CD4-positive, alpha-beta T cell treated with Interleukin-17A for 4 hours (primary cell): ENCODE data around the gene MYCBPAP.

Experiments used
- DNase-seq: peaks from one replicate; pipeline ENCODE4 v3.0.0-alpha.2; 2020; ENCODE audit warnings: mixed read lengths

The MYCBPAP gene

DNA sequence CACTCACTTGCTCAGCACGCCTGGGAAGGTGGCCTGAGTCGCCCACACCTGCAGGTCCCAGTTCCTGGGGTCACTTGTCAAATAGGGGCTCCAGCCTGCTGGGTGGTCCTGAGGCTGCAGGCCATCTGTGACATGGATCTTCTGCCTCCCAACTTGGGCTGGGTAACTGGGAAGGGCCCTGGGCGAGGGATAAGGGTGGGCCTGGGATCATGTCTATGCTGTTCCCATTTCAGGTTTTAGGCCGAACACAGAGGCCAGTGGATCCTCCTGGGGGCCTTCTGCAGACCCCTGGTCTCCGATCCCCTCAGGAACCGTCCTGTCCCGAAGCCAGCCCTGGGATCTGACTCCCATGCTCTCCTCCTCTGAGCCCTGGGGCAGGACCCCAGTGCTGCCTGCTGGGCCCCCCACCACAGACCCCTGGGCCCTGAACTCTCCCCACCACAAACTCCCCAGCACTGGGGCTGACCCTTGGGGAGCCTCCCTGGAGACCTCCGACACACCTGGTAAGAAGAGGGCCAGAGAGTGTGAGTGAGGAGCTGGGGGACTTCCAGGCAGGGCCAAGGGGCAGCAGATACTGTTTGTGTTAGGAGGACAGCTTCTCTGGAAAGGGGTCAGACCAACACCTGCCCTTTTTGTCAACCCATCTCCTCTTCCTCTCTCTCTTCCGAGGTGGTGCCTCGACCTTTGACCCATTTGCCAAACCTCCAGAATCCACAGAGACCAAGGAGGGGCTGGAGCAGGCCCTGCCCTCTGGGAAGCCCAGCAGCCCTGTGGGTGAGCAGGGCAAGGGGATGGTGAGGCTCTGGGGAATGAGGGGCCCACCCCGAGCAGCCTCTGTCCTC, 32.5 kb downstream of the MYCBPAP start:
- DNase-seq, result no peak

DNA sequence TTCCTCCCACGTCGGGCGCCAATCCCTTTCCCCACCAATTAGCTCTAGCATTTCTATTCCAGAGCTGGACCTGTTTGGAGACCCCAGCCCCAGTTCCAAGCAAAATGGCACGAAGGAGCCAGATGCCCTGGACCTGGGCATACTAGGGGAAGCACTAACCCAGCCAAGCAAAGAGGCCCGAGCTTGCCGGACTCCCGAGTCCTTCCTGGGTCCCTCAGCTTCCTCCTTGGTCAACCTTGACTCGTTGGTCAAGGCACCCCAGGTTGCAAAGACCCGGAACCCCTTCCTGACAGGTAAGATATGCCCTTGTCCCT, 33.1 kb downstream of the MYCBPAP start:
- DNase-seq, result no peak

DNA sequence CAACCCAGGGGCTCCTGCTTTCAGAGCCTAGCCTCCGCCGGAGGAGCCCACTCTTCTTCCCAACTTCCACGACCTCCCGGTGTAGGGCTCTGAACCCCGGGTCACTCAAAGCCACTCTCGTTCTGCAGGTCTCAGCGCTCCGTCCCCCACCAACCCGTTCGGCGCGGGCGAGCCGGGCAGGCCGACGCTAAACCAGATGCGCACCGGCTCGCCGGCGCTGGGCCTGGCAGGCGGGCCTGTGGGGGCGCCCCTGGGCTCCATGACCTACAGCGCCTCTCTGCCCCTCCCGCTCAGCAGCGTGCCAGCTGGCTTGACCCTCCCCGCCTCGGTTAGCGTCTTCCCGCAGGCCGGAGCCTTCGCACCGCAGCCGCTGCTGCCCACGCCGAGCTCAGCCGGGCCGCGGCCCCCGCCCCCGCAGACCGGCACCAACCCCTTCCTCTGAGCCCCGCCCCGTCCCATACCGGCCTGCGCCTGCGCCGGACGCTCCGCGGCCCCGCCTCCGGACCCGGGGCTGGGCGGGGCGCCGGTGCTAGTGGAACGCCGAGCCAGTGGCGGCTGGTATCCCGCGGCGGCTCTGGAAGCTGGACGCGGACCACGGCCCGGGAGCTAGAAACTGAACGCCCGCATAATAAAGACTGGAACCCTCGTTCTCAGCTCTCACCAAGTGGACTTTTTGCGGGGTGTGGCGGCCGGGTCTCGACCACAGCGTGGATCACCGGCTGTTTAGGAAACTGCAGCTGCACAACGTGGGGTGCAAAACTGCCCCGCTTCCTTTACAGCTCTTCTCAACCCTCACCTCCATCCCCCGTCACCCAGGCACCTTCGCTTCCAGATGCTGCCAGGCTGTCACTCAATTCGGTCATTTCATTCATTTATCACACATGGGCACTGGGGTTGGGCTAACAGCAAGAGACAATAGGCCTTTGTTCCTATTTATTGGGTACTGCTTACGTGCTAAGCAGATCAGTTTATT, 33.8 kb downstream of the MYCBPAP start:
- DNase-seq, result peak; percentile 89

DNA sequence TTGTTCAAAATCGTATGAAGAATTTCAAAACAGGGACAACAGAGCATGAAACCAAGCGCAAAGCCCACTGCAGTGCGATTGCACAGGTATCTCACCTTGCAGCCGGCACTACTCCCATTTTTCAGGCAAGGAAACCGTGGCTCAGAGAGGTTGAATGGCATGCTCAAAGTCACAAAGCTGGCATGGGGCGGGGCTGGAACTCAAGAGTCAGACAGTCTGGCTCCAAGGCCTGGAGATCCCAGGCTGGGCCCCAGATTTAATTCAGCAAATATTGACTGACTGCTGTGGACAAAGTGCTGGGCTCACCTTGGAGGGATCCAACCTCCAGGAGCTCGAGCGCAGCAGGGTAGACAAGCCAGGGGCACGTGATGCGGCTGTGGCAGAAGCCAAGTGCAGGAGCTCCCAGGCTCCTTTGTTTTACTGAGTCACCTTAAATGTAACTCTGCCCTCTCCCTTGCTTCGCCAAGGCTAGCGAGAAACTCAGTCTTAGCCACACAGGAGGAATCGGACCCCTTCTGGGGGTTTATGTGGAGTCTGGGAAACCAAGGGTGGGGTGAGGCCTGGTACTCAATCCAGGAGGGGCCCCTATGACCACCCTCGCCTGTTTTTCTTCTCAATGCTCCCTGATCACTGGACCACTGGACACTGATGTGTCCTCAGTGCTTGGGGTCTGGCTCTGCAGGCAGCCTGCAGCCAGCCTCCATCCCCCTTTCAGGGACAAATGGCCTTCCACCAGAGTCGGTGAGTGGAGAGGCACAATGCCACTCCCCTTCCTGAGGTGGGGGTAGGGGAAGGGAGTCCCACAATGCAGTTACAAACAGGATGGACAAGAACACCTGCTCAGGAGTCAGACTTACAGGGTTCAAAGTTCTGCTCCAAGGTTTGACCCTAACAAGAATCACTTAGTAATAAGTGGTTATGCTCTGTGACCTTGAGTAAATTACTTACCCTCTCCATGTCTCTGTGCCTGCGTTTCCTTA, 34.8 kb downstream of the MYCBPAP start:
- no peak for DNase-seq

DNA sequence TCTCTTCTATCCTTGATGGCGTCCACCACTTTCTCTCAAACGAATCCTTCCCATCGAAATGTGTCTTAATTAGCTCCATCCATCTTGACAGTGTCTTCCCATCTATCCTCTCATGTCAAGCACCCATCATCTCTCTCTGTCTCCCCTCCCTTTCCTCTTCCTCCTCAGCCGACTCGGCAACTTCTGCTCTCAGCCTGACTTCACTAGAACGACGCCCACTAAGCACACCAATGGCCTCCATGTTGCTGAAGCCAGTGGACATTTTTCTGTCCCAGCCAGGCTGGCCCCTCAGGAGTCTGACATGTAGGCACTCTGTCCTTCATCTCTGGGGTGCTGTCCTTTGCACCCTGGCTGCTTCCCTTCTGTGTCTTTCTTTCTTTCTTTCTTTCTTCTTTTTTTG, 36.3 kb downstream of the MYCBPAP start:
- no peak for DNase-seq

DNA sequence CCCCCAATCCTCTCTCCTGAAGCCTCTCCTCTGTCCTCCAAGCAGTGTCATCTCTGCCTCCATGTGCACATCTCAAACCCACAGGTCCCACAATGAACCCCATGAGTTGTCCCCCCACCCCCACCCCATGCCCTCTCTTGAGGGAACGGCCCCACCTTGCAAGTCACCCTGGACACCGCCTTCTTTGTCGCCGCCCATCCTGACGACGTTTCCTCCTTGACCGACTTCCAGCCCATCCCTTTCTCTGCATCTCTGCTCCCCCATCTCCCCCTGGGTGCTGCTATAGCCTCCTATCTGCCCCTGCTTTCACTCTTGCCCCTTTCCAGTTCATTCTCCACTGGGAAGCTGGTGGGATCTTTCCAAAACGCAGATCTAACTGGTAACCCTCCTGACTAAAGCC, 37.1 kb downstream of the MYCBPAP start:
- no peak for DNase-seq

DNA sequence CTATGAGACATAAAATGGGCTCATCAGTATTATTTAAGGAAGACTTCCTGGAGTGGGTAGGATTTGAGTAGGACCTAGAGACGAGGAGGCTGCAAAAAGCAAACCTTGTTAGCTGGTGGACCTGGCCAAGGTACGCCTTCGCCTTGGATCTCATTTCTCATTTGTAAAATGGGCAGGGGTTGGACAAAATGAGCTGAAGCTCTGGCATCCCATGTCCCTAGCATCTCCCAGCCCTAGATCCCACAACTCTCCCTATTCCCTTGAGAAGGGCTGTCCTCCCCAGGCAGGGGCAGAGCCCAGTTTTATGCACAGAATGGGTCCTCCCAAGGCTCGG, 38.4 kb downstream of the MYCBPAP start:
- DNase-seq, result no peak

DNA sequence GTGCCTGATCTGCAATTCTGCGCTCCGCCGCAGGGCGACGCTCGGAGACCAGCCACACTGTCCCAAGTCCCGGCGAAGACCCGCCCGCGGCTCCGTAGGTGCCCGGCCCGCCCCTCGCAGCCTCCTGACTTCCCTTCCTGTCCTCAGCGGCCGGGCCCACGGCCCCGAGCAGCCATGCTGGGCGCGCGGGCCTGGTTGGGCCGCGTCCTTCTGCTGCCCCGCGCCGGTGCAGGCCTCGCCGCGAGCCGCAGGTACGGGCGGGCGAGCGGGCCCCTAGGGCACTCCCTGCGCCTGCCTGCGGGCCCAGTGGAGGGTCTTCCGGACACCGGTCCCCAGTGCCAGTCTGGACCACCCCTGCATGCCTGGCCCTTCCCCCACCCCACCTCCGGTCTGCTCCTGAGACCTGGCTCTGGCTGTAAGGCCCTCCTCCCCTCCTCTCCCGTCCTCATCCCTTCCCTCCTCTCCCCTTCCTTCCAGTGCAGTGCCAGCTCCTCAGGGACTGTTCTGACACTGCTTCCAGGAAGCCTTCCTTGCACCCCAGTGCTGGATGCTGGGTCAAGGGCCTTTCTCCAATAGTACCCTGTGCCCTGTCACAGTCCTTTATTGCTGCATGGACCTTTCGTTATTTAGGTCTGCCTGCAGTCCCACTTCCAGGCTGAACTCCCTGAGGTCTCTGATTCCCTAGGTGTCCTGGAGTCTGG, 38.9 kb downstream of the MYCBPAP start, which contains the start of gene SPATA20:
Gene SPATA20, plus strand, starts transcription at position 140 of the 701 bp plus-strand sequence. Its CDS starts 35 bp downstream, at position 175.
- peak; percentile 92 for DNase-seq

DNA sequence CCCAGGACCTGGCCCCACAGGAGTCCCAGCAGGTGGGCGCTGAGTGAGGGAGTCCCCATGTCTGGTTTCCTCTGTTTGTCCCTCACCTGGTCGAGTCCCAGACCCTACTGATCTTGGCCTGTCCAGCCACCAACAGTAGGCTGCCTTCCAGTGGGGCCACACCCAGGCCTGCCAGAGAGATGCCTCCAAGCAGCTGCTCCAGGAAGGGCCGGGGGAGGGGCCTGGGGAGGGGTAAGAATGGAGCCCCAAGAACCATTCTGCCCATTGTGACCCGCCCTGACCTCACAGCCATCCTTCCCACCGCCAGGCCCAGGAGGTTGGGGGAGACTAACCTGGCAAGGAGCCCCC, 39.5 kb downstream of the MYCBPAP start:
- no peak for DNase-seq

DNA sequence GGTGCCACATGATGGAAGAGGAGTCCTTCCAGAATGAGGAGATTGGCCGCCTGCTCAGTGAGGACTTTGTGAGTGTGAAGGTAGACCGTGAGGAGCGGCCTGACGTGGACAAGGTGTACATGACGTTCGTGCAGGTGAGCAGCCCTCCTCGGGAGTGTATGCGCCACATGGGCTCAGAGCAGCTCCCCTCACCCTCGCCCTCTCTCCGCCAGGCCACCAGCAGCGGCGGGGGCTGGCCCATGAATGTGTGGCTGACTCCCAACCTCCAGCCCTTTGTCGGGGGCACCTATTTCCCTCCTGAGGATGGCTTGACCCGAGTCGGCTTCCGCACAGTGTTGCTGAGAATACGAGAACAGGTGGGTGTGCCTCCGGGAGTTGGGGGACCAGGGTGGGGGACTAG, 40.6 kb downstream of the MYCBPAP start:
- no peak for DNase-seq

DNA sequence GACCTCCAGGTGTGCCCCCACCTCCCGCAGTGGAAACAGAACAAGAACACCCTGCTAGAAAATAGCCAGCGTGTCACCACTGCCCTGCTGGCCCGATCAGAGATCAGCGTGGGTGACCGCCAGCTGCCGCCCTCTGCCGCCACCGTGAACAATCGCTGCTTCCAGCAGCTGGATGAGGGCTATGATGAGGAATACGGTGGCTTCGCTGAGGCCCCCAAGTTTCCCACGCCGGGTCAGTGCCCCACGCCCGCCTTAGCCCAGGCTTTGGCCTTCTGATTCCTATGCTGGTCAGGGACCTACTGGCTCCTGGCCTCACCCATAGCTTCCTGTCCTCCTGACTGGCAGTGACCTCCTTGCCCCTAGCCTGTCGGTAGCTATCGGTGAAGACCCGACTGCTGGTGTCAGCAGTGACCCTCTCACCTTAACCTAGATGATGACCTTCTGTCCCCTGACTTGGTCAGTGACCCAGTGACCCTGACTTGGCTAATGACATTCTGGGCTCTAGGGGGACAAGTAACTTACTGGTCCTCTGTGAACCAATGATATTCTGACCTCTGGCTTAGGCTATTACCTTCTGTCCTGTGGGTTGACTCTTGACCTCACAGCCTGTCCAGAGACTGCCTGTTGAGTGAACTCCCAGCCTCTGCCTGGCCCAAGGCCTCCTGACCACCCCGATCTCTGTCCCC, 41.2 kb downstream of the MYCBPAP start:
- DNase-seq, result no peak

DNA sequence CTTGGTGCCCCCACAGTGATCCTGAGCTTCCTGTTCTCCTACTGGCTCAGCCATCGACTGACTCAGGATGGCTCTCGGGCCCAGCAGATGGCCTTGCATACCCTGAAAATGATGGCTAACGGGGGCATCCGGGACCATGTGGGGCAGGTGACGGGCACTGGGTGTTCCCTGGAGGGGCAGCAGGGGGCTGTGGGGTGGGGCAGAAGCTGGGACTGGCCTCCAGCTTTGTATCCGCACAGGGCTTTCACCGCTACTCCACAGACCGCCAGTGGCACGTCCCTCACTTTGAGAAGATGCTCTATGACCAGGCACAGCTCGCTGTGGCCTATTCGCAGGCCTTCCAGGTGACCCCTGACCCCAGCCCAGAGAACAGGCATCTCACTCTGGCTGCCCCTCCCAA, 41.7 kb downstream of the MYCBPAP start:
- no peak for DNase-seq

DNA sequence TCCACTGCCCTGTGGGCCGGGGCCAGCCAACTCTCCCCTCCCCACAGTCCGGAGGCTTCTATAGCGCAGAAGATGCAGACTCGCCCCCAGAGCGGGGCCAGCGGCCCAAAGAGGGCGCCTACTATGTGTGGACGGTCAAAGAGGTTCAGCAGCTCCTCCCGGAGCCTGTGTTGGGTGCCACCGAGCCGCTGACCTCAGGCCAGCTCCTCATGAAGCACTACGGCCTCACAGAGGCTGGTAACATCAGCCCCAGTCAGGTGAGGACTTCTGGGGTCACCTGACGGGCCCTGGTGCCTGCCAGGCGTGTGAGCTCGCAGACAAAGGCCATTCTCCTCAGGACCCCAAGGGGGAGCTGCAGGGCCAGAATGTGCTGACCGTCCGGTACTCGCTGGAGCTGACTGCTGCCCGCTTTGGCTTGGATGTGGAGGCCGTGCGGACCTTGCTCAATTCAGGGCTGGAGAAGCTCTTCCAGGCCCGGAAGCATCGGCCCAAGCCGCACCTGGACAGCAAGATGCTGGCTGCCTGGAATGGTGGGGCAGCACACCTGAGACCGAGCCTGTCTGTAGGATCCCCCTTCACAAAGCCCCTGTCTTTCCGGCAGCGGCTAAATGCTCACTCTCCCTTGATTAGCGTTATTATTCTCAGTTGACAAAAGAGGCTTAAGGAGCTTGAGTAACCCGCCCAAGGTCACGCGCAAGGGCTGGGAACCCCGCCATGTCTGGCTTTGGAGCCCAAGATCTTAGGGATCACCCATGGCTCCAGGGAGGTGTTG, 42.6 kb downstream of the MYCBPAP start:
- DNase-seq, result no peak

DNA sequence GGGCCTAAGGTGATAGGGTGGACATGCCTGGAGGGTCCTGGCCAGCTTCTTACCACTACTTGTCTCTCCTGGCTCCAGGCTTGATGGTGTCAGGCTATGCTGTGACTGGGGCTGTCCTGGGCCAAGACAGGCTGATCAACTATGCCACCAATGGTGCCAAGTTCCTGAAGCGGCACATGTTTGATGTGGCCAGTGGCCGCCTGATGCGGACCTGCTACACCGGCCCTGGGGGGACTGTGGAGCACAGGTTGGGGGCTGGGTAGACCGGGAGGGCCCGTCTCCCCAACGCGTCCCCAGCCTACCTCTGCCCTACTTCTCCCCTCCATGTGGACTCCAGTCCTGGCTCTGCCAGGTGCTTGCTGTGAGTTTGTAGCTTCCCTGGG, 43.2 kb downstream of the MYCBPAP start:
- DNase-seq, result no peak

DNA sequence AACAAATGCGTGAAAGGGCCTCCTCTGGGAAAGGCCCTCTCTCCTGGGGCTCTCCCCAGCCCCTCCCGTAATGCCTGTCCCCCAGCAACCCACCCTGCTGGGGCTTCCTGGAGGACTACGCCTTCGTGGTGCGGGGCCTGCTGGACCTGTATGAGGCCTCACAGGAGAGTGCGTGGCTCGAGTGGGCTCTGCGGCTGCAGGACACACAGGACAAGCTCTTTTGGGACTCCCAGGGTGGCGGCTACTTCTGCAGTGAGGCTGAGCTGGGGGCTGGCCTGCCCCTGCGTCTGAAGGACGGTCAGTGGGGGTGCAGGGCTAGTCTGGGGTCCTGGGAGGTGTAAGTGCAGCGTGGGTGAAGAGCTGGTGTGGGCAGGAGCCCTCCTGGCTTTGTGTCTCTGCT, 43.6 kb downstream of the MYCBPAP start:
- no peak for DNase-seq

DNA sequence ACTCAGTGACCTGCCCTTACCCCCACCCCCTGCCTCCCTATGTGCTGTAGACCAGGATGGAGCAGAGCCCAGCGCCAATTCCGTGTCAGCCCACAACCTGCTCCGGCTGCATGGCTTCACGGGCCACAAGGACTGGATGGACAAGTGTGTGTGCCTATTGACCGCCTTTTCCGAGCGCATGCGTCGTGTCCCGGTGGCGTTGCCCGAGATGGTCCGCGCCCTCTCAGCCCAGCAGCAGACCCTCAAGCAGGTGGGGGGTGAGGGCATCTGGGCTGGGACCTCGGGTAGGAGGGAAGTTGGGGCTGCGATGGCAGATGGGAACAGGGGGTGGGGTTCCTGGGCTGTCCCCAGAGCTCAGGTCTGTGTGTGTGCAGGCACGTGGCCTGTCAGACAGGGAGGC, 46.0 kb downstream of the MYCBPAP start:
- no peak for DNase-seq

DNA sequence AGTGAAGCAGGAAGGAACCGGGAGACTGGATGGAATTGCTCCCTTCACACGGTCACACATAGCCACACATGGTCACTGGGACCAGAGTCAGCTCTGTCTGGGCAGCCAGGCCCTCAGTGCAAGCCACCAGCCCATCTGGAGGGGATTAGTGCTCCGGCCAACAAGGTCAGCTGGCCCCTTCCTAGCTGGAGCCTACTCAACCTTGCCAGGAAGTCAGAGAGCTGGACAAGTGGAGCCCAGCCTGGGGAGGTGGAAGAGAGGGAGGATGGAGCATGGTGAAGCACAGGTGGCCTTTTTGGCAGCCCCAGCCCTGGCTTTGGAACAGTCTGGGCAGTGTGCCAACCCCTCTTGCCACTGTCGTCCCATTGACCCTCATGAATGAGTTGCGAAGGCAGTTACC, 48.6 kb downstream of the MYCBPAP start:
- no peak for DNase-seq

DNA sequence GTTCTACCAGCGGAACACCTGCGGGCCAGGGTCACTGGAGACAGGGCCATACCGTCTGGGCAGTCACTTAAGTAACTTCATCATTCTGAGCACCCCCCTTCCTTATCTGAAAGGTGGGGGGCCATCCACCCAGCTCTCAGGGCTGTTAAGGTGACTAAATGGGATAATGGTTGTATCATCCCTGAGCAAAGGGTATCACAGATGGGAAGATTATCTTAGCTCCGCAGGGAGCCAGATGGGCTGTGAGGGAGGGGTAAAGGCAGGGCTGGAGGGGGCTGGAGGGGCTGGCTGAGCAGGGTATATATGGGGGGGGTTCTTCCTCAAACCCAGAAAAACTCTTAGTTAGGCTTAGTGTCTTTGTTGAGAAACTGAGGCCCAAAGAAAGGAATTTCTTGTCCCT, 49.4 kb downstream of the MYCBPAP start:
- no peak for DNase-seq

DNA sequence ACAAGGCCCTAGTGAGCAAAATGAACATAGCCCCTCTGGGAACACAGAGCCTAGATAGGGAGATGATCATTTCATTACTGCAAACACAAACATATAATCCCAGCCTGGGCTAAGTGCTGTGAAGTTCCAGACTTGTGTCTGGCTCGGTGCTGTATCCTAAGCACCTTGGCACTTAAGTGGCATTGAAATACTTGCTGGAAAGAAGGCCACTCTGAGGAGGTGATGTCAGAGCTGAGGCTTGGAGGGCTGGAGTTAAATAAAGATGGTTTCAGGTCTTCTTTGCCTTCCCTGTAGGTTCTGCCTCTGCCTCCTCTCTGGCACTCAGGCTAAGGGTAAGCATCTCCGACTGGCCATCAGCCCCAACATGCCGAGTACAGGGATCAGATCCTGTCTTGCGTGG, 49.9 kb downstream of the MYCBPAP start:
- no peak for DNase-seq

DNA sequence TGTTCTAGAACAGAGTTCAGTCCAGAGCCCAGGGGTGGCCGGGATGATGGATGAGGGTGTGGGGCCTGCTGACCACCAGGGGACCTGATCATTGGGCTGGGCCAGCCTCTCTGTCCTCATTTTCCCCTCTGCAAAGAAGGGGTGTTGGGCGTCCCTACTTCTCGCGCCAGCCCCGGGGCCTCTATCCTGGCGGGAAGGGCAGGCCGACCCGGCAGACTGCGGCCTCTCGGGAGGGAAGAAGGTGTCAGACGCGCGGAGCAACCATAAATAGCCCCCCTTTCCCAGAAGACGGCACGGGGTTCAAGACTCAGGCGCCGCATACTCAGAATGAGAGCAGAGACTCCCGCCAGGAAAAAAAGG, 50.3 kb downstream of the MYCBPAP start:
- DNase-seq, result no peak
